Measurements from ENCODE around the gene PIK3C2G.

DNA sequence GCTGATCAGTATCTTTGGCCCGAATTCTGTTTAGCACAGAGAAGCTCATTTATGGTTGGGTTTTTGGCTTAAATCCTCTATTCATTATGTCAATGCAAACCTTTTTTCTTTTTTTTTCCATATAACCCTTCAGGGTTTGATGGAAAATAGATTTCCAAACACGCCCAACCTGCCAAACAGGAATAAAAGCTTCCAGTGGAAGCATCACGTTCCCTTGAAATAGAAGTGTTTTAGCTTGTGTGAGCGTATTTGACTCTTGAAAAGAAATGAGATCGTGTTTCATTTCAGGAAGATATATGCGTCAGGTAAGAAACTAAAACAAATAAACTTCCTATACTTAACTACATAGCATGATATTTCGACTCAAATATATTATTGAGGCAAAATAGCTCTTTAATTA, at the start of gene PIK3C2G:
- TF ChIP-seq, protein P1, sequence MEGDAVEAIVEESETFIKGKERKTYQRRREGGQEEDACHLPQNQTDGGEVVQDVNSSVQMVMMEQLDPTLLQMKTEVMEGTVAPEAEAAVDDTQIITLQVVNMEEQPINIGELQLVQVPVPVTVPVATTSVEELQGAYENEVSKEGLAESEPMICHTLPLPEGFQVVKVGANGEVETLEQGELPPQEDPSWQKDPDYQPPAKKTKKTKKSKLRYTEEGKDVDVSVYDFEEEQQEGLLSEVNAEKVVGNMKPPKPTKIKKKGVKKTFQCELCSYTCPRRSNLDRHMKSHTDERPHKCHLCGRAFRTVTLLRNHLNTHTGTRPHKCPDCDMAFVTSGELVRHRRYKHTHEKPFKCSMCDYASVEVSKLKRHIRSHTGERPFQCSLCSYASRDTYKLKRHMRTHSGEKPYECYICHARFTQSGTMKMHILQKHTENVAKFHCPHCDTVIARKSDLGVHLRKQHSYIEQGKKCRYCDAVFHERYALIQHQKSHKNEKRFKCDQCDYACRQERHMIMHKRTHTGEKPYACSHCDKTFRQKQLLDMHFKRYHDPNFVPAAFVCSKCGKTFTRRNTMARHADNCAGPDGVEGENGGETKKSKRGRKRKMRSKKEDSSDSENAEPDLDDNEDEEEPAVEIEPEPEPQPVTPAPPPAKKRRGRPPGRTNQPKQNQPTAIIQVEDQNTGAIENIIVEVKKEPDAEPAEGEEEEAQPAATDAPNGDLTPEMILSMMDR (IDR thresholded peaks at IDR 0.05) = no peak
- no peak for TF ChIP-seq POLR2A (IDR thresholded peaks at IDR 0.05)

Measured in thyroid gland (tissue), 4 donors.